ENCODE results near the gene CLEC20A.

CLEC20A gene

GRCh38 chr1:178536329-178536728, 39.6 kb upstream of the CLEC20A start:
- TF ChIP-seq, protein P1, sequence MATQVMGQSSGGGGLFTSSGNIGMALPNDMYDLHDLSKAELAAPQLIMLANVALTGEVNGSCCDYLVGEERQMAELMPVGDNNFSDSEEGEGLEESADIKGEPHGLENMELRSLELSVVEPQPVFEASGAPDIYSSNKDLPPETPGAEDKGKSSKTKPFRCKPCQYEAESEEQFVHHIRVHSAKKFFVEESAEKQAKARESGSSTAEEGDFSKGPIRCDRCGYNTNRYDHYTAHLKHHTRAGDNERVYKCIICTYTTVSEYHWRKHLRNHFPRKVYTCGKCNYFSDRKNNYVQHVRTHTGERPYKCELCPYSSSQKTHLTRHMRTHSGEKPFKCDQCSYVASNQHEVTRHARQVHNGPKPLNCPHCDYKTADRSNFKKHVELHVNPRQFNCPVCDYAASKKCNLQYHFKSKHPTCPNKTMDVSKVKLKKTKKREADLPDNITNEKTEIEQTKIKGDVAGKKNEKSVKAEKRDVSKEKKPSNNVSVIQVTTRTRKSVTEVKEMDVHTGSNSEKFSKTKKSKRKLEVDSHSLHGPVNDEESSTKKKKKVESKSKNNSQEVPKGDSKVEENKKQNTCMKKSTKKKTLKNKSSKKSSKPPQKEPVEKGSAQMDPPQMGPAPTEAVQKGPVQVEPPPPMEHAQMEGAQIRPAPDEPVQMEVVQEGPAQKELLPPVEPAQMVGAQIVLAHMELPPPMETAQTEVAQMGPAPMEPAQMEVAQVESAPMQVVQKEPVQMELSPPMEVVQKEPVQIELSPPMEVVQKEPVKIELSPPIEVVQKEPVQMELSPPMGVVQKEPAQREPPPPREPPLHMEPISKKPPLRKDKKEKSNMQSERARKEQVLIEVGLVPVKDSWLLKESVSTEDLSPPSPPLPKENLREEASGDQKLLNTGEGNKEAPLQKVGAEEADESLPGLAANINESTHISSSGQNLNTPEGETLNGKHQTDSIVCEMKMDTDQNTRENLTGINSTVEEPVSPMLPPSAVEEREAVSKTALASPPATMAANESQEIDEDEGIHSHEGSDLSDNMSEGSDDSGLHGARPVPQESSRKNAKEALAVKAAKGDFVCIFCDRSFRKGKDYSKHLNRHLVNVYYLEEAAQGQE (IDR thresholded peaks at IDR 0.05; ENCODE audit: insufficient read depth in 1 of 2, low read depth in 2 of 2, low read length in 2 of 2): no peak
- TF ChIP-seq TAF1 (IDR thresholded peaks at IDR 0.05; ENCODE audit: borderline replicate concordance, insufficient read depth, low read length) (no peak), FOXP2 (optimal IDR thresholded peaks at IDR 0.05; ENCODE audit: borderline replicate concordance, extremely low read depth, extremely low read length, insufficient read depth) (no peak), SIN3A (IDR thresholded peaks at IDR 0.05; ENCODE audit: borderline replicate concordance, insufficient read depth, low read length) (no peak), POLR2AphosphoS5 (IDR thresholded peaks at IDR 0.05; ENCODE audit: low read depth, low read length) (no peak)

GRCh38 chr1:178534137-178534868, 37.5 kb upstream of the CLEC20A start:
- TF ChIP-seq POLR2AphosphoS5 (IDR thresholded peaks at IDR 0.05; ENCODE audit: low read depth, low read length) (no peak), TAF1 (IDR thresholded peaks at IDR 0.05; ENCODE audit: borderline replicate concordance, insufficient read depth, low read length) (no peak), FOXP2 (optimal IDR thresholded peaks at IDR 0.05; ENCODE audit: borderline replicate concordance, extremely low read depth, extremely low read length, insufficient read depth) (no peak), SIN3A (IDR thresholded peaks at IDR 0.05; ENCODE audit: borderline replicate concordance, insufficient read depth, low read length) (no peak)
- TF ChIP-seq, protein P1 (IDR thresholded peaks at IDR 0.05; ENCODE audit: insufficient read depth in 1 of 2, low read depth in 2 of 2, low read length in 2 of 2): no peak

DNA sequence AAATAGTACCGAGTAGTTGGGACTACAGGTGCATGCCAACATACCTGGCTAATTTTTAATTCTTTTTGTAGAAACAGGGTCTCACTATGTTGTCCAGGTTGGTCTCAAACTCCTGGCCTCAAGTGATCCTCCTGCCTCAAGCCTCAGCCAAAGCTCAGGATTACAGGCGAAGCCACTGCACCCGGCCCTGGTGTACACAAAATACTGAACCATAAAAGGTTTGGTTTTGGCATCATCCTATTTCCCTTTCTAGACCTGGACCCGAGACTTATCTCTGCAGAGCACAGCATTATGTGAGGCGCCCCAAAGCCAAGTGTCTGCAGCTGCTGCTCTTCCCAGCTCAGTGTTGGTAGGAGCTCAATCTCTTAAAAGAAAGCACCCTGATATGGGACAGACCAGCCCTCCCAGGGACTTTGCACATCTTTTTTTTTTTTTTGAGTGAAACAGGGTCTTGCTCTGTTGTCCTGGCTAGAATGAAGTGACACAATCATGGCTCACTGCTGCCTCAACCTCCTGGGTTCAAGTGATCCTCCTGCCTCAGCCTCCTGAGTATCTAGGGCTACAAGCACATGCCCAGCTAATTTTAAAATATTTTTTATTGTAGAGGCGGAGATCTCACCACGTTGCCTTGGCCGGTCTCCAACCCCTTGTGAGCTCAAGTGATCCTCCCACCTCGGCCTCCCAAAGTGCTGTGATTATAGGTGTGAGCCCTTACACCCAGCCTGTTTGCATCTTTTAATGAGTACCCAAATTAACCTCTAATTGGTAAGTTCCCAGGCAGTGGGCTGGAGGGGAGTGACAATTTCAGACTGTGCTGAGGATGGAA, 36.6 kb upstream of the CLEC20A start:
- no peak for TF ChIP-seq SIN3A (IDR thresholded peaks at IDR 0.05; ENCODE audit: borderline replicate concordance, insufficient read depth, low read length)
- TF ChIP-seq, protein P1 (IDR thresholded peaks at IDR 0.05; ENCODE audit: insufficient read depth in 1 of 2, low read depth in 2 of 2, low read length in 2 of 2): no peak
- no peak for TF ChIP-seq FOXP2 (optimal IDR thresholded peaks at IDR 0.05; ENCODE audit: borderline replicate concordance, extremely low read depth, extremely low read length, insufficient read depth)
- no peak for TF ChIP-seq TAF1 (IDR thresholded peaks at IDR 0.05; ENCODE audit: borderline replicate concordance, insufficient read depth, low read length)
- TF ChIP-seq POLR2AphosphoS5 (IDR thresholded peaks at IDR 0.05; ENCODE audit: low read depth, low read length): no peak

DNA sequence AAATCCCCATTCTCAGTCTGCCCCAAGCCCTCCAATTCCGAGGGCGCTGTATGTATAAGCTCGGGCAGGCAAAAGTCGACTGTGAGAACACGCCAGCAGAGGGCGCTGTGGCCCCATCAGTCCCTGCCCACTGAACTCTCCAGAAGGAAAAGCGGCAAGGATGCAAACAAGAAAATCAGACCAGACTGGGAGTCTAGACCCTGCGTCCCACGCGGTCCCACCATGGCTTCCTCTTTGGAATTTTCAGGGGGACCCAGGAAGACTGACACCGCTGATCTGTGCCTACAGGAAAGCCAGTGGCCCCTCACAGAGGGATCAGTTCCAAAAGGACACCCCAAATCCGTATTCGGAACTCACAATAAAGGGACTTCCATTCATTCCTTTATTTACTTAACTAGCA, 35.6 kb upstream of the CLEC20A start:
- TF ChIP-seq SIN3A (IDR thresholded peaks at IDR 0.05; ENCODE audit: borderline replicate concordance, insufficient read depth, low read length) (no peak), TAF1 (IDR thresholded peaks at IDR 0.05; ENCODE audit: borderline replicate concordance, insufficient read depth, low read length) (no peak), POLR2AphosphoS5 (IDR thresholded peaks at IDR 0.05; ENCODE audit: low read depth, low read length) (no peak), FOXP2 (optimal IDR thresholded peaks at IDR 0.05; ENCODE audit: borderline replicate concordance, extremely low read depth, extremely low read length, insufficient read depth) (no peak)
- TF ChIP-seq, protein P1 (IDR thresholded peaks at IDR 0.05; ENCODE audit: insufficient read depth in 1 of 2, low read depth in 2 of 2, low read length in 2 of 2): no peak

Measured in PFSK-1 (cell line).